ENCODE results near the gene KAZN.

KAZN gene

DNA sequence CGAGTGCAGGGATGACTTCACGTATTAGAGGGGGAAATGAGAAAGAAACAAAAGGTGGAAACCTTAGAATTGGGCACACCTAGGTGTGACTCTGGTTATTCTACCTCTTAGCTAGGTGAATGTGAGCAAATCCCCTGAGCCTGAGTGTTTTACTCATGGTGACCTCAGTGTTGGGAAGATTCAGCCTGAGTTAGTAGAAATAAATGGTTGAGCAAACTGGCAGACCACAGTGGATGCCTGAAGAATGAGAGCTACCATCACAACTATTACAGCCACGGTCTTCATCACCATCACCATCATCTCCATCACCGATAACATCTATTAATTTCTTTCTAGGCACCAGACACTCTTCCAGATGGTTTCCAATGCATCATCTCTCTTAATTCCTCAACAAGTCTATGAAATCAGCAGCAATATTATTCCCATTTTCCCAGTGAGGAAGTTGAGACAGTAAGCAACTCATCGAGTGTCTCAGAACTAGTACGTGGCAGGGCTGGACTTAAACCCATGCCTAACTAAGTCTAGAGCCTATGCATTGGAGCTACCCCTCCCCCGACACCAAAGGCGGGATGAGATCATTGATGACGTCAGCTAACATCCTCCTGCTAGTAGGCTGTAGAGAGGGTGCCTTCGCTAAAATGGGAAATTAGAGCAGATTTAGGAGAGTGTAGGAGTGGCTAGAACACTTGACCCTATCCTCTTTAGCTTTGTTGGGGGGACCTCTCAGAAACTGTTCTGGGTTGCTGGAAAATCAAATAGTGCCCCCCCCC lies 7.9 kb upstream of the KAZN start:
- DNase-seq, result no peak

DNA sequence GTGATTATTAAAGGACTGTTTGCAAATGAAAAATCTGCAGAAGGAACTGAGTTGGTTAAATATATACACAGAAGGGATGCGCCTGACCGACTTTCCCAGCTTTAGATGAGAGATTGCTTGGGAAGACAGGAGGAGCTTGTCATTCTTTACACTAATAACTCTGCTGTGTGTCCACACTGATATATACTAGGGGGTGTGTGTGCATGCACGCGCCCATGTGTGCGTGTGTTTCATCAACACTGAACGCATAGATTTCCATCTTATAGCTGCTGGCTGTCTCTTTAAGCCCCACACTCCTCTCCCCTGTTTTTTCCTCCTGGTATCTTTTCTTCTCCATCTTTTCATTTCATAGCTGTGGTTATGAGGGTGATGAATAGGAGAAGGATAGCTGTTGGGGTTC lies 6.9 kb upstream of the KAZN start:
- no peak for DNase-seq

DNA sequence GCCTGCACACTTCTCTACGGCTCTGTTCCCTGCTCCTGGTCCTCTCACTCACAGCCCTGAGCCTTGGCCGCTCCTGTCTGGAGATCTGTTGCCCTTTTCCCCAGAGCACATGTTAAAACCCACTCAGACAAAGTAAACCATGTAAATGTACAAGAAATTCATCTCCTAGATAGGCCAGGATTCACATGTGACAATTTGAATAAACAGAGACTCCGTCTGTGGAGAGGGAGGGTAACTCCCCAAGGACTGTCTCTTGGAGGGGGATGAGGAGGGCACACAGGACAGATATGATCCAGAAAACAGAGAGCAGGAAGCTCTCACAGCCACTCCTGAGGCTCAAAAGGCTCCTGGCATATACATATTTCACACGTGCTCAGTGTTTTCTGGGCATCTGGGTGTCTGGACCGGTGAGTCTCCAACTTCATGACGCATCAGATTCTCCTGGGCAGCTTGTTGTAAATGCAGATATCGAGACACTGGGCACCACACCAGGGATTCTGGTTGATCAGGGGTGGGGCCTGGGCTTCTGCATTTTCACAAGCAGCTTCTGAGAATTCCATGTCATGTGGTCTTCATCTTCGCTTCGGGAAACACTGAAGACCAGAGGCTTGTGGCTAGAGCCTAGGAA lies 6.4 kb upstream of the KAZN start:
- DNase-seq, result no peak

GRCh38 chr1:14593302-14593701 lies 5.2 kb upstream of the KAZN start:
- no peak for DNase-seq

DNA sequence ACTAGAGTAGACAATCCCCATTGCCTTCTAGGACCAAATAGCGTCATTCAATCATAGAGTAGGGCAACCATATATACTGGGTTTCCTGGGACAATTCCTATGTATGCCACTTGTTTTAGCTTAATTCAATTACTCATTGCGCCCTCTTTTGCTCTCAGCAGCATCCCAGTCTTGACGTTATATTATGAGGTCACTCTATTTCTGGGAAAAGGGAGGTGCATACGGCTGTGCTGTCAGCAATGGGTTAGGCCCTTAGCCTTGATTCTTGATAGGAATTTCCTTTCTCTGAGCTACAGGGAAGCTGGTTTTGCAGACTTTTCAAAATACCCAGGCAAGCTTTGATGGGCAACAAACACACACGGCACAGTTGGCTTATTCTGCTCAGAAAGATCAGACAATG lies 4.4 kb upstream of the KAZN start:
- no peak for DNase-seq

- no peak for DNase-seq
These were observed 1.9 kb upstream of the KAZN start for GRCh38 chr1:14596591-14596990.

DNA sequence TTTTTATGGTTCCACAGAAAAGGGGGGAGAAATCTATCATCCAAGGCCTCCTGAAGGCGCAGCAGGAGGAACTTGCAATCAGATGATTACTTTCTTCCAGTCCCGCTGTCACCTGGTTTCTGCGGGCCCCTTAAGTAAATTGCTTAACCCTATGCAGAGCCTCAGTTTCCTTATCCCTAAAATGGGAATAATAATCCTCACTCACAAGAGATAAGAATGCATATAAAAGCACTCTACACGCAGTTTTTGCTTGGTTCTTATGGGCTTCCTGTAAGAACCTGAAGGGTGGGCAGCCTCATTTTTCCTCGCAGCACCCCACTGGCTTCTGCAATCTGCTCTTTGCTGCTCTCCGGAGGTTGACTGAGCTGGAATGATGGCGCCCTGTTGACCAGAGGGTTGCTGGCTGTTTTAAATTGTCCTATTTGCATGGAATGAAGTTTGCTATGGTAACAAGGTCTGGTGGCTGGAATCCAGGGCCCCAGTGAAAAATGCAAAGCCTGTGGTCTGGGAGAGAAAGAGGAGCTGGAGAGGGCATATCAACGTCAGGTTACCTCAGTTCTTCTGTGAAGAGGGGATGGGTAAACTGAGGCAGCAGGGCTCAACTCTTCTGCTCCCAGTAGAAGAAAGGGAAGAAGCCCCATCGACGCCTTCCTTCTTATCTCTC lies 1.0 kb upstream of the KAZN start:
- peak; percentile 60 for DNase-seq

- DNase-seq, result peak; percentile 56
These were observed 433 bp upstream of the KAZN start for GRCh38 chr1:14598007-14598497.

DNA sequence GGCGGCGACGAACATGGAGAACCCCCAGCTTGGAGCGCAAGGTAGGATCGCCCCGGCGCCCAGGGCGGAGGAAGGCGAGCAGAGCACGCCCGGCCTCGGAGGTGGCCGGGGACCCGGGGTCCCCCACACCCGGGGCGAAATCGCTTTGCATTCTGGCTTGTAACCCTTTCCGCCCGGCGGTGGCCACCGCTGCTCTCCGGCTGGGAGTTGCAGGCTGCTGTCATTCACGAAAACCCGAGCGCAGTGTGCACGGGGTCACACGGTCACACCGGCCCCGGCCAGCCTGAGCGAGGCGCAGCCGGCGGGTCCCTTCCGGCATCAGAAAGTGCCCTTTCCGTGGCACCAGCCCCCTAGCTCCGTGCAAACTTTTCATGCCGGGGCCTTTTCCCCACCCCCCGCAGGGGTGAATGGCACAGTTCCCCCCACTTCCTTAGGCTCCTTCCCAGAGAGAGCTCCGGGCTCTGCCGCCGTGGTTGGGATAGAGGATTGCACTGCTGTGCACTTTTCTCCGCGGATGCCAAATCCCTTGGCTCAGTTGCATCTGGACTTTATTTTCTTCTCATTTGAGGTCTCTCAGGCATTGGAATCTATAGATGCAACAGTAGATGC lies 802 bp downstream of the KAZN start:
- DNase-seq, result peak; percentile 57

DNA sequence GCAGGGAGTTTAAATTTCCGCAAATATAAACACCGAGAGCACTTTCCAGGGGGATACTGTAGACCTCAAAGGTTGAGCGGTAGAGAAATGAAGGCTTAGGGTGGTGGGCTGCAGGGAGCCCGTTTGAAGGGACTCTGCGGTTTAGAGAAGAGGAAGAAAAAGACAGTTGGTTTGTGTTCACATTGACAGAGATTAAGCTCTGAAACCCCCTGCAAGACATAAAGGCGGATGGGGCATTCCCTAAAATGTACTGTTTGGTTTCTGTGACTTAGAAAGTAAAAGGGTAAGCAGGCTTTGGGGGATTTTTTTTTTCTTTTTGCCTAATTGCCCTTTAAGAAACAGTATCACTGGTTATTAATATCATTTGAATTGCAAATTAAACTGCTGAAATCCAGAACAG lies 1.3 kb downstream of the KAZN start:
- no peak for DNase-seq

- DNase-seq, result peak; percentile 50
These were observed 2.1 kb downstream of the KAZN start for GRCh38 chr1:14600405-14601112.

DNA sequence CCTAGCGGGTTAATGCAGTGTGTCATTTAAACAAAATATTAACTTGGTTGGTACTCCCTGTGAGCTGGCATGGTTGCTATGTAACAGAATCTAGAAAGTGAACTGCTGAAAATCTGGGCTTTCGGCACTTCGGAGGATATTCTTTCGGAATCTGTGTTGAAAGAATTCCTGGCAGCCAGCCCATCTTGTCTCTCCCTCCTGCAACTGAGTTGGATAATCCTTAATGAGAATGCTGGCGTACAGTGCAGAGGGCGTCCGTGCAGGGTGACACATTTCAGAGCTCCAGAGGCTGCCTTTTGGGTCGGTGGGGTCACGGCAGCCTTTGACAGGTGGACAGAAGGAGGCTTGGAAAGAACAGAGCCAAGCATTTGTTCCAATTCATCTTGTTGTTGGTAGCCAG lies 3.7 kb downstream of the KAZN start:
- peak; percentile 58 for DNase-seq

GRCh38 chr1:14603645-14604044 lies 5.2 kb downstream of the KAZN start:
- no peak for DNase-seq

GRCh38 chr1:14604414-14604813 lies 5.9 kb downstream of the KAZN start:
- DNase-seq, result no peak

DNA sequence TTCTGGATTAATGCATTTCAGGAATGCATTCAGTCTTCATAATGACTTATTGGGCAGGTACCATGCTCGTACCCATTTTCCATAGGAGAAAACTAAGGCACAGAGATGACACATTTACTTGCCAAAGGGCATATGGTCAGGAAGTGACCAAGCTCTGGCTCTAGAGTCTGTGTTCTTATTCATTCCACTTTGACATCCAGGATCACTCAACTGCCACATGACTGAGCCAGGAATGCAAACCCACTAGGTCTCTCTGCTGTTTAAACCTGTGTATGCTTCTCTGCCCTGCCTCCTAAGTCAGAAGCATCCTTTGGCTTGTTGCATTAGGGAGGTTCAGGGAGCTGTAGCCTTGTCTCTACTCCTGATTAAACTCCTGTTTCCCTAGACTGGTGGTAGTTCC lies 7.5 kb downstream of the KAZN start:
- no peak for DNase-seq

DNA sequence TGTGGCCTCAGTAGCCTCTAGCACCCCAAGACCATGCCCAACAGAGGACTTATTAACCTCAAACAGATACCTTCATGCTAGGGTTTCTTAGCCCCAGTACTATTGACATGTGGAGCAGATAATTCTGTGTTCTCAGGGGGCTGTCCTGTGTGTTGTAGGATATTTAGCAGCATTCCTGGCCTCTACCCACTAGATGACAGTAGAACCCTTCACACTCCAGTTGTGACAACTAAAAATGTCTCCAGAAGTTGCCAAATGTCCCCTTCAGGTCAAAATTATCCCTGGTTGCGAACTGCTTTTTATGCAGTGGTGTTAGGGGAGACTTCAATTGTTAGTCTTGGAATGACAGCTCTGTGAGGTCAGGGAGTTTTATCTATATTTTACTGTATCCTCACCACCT lies 8.1 kb downstream of the KAZN start:
- no peak for DNase-seq

- no peak for DNase-seq
These were observed 8.8 kb downstream of the KAZN start for GRCh38 chr1:14607295-14607694.

GRCh38 chr1:14608308-14608707 lies 9.8 kb downstream of the KAZN start:
- no peak for DNase-seq

- no peak for DNase-seq
These were observed 12.3 kb downstream of the KAZN start for GRCh38 chr1:14610761-14611160.

DNA sequence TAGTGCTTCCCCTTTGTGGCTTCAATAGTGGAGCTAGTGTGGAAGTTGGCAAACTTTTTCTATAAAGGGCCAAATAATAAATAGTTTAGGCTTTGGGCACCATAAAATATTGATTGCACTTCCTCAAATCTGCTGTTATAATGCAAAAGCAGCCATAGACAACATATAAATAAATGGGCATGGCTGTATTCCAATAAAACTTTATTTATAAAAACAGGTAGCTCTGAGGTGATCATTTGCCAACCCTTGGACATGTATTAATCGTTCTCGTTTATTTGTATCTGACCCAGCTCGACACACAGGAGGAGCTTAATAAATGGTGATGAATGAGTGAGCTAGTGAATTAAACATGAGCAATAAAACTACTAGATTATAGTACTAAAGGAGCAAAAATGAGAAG lies 13.3 kb downstream of the KAZN start:
- no peak for DNase-seq

- no peak for DNase-seq
These were observed 13.8 kb downstream of the KAZN start for GRCh38 chr1:14612256-14612655.

GRCh38 chr1:14613926-14614325 lies 15.4 kb downstream of the KAZN start:
- DNase-seq, result no peak

DNA sequence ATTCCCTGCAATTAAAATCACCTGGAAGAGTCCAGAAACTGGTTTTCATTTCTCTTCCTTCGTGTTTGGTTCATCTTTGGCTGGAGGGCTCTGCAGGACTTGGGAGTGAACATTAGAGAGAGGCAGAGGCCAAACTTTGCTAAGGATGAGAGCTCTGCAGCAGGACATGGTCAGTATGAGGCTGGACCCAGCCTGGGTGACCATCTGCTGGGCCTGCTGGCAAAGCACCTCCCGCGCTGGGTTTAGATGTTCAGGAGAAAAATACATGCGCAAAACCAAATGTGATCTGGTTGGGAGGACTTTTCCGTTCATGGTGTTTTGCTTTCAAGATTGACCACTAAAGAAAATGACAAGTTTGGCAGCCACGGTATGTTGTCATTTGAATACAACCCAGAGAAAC lies 15.9 kb downstream of the KAZN start:
- DNase-seq, result no peak
